ENCODE measurements around the gene MARS2.
"Not testable (repeated sequence)": the region's sequence is repeated elsewhere in the genome, so short reads cannot be mapped to it uniquely, and the experiment has no call there.

MARS2 gene

DNA sequence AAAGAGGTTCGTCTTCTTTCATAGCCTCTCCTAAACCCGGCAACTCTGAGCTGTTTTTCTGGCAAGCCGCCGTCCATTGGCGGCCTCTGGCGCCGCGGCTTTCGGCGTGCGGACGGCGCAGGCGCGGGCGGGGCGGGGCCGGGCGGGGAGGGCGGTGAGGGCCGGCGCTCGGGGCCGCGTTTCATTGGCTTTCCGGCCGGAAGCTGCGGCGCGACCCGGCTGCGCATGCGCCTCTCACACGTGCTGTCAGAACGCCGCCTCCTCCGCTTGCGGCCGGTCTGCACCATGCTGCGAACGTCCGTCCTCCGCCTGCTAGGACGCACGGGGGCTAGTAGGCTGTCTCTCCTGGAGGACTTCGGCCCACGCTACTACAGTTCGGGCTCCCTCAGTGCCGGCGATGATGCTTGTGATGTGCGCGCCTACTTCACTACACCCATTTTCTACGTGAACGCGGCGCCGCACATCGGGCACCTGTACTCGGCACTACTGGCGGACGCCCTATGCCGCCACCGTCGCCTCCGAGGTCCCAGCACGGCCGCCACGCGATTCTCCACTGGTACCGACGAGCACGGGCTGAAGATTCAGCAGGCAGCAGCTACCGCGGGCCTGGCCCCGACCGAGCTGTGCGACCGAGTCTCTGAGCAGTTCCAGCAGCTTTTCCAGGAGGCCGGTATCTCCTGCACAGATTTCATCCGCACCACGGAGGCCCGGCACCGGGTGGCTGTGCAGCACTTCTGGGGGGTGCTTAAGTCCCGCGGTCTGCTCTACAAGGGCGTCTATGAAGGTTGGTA is at the start of gene MARS2:
MARS2 (plus strand) TSS at position 249 of the 791 bp plus-strand sequence; CDS start at position 286, 37 bp downstream.
- DNase-seq, result peak; percentile 95

DNA sequence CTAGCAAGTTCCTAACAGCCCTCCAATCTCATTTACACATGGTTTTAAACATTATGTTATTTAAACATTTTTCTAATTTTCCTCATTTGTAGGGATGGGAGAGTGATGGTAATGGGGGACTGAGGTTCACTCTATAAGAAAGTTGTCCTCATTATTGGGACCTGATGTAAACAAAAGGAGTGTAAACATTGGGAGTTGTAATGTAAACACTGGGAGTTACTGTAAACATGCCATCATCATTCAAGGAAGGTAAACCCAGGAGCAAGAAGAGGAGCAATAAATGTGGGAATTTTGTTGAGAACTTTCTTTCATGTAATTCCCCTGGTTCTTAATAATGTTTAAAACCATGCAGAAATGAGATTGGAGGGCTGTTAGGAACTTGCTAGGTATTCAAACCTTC is 47.6 kb upstream of the MARS2 start:
- no peak for DNase-seq

- DNase-seq, result no peak
Measured at GRCh38 chr2:197661626-197662025, 43.5 kb upstream of the MARS2 start.

- no peak for DNase-seq
Measured at GRCh38 chr2:197666277-197666676, 38.9 kb upstream of the MARS2 start.

DNA sequence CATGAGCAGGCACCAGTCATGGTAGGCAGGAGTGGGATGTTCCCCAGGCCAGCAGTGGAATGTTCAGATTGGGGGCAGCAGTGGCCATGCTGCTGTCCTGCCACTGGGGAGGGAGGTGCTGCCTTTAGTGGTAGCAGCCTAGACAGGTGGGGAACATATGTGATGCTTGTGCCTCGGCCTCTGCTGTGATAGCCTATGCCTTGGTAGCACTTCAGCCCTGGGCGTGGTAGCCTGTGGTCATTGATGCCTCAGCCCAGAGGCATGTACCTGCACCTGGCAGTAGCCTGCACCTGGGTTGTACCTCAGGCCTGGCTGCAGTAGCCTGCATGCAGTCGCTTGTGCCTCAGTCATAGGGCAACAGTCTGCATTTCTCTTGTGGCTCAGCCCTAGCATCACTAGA is 36.9 kb upstream of the MARS2 start:
- DNase-seq, result no peak

DNA sequence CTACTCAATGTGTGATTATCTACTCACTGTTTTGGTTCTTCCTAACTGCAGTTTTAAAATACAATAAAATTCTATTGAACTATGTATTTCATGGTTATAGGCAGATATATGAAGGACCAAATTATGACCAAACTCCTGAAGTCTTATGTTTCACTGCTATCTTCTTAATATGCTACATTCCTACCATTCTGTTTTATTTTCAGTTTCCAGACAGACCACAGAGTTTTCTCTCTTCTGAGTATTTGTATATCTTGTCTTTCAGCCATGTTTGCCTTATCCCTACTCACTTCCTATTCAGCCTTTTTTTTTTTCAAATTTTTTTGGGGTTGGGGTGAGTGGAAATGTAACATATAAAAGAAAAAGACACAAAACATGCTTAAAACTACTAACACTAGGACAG is 36.1 kb upstream of the MARS2 start:
- DNase-seq, result no peak

DNA sequence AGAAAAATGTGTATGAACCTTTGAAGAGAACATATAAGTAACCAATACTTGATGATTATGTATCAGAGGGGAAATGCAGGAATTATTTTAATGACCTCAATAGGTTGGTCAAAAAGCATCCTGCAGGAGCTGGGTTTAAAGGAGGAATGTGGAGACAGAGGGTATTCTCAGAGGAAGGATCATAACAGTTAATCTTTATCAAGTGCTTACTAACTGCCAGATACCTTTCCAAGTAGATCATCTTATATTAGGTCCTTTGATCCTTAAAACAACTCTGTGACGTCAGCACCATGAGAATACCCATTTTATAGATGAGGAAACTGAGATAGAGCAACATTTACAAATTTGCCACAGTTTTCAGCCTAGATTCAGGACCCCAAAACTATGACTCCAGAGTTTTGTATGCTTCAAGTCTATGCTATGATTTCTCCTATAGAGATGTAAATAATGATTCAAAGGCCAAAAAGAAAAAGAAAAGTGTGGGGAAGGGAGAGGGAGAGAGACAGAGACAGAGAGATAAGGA is 32.7 kb upstream of the MARS2 start:
- DNase-seq, result no peak

DNA sequence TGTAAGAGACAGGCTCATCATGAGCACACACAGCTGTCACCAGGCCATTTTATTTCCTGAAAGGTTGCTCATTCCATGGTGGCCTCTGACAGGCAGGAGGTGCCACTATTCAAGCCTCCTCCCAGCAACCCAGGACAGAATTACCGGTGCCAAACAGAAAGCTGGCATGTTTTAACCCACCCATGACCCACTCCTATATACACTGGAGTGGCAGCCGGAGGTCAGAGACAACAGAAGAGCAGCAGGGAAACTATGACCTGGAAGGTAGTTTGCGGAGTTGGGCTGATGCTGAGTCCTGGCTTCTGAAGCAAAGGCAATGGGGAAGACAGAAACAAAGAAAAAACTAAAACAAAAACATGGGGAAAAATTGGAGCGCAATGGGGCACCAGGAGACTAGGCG is 32.1 kb upstream of the MARS2 start:
- DNase-seq, result no peak

GRCh38 chr2:197673606-197674005 is 31.6 kb upstream of the MARS2 start:
- no peak for DNase-seq

DNA sequence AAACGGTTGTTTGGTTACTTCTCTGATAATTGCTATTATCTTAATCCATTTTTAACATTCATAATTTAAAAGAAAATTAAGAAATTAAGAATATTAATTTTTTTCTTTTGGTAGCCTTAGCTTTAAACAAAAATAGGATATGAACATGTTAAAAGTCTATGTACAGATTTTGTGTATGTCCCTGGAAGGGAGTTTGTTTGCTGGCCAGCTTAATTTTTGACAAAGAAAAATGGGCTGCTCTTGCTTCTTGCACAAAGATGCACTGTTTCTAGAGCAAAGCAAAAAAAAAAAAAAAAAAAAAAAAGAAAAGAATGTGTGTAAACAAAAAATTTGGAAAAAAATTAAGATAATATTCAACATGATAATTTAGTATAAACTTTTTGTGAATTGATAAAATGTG is 31.1 kb upstream of the MARS2 start:
- DNase-seq, result no peak

GRCh38 chr2:197674591-197674990 is 30.6 kb upstream of the MARS2 start:
- no peak for DNase-seq

GRCh38 chr2:197675246-197675645 is 29.9 kb upstream of the MARS2 start, which contains the start of gene RFTN2:
Gene RFTN2, minus strand, starts transcription at chr2:197675587. Its CDS starts 129 bp downstream, at chr2:197675458.
- DNase-seq, result no peak

DNA sequence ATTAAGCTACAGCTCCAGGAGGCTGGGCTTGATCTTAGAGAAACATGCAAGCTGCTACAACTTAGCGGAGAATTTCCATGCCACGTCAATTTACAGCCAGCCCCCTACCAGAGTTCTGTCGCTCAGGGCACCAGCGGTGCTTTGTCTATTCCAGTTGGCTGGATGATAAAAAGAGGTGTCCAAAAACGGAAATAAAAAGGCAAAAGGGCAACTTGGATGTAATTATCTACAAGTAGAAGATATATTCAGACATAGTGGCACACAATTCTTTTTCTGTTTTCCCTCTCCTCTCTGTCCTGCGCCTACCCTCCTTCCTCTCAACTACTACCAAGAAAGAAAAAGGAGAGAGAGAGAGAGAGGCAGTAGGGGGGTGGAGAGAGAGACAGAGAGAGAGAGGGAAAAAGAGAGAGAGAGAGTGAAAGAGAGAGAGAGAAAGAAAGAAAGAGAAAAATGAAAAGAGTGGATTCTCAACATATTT is 29.4 kb upstream of the MARS2 start:
- no peak for DNase-seq

DNA sequence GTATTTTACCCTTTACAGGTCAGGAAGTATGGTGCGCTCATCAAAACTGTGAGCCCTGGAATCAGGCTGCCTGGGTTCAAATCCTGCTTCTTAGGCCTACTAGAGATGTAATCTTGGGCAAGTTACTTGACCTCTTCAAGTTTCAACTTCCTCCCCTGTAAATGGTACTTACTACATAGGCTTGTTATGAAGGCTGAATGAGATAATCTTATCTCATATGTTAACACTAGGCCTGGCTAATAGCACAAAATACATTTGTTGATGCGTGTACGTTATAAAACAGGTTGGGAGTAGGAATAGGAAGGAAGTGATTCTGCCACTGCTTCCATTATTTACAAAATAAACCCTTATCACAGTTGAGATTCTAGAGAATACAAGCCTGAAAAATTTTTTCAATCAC is 28.1 kb upstream of the MARS2 start:
- no peak for DNase-seq

- DNase-seq, result no peak
Measured at GRCh38 chr2:197677483-197677882, 27.7 kb upstream of the MARS2 start.

DNA sequence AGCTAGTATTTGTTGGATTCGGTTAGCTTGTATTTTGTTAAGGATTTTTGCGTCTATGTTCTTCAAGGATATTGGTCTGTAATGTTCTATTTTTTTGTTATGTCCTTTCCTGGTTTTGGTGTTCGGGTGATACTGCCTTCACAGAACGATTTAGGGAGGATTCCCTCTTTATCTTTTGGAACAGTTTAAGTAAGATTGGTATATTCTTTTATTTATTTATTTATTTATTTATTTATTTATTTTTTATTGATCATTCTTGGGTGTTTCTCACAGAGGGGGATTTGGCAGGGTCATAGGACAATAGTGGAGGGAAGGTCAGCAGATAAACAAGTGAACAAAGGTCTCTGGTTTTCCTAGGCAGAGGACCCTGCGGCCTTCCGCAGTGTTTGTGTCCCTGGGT is 10.0 kb upstream of the MARS2 start:
- not testable (repeated sequence) for DNase-seq

GRCh38 chr2:197695971-197696370 is 9.2 kb upstream of the MARS2 start:
- not testable (repeated sequence) for DNase-seq

GRCh38 chr2:197696571-197696970 is 8.6 kb upstream of the MARS2 start:
- not testable (repeated sequence) for DNase-seq

- not testable (repeated sequence) for DNase-seq
Measured at GRCh38 chr2:197699724-197700123, 5.4 kb upstream of the MARS2 start.

- DNase-seq, result no peak
Measured at GRCh38 chr2:197700960-197701359, 4.2 kb upstream of the MARS2 start.

- DNase-seq, result no peak
Measured at GRCh38 chr2:197704434-197705120, 592 bp upstream of the MARS2 start.

- DNase-seq, result peak; percentile 39
Measured at GRCh38 chr2:197705912-197706838, 1.0 kb downstream of the MARS2 start.

DNA sequence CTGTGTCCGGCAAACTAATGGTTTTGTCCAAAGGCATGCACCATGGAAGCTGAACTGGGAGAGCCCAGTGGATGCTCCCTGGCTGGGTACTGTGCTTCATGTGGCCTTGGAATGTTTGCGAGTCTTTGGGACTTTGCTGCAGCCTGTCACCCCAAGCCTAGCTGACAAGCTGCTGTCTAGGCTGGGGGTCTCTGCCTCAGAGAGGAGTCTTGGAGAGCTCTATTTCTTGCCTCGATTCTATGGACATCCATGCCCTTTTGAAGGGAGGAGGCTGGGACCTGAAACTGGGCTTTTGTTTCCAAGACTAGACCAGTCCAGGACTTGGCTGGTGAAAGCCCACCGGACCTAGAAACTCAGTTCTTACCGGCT is 1.7 kb downstream of the MARS2 start:
- DNase-seq, result no peak

Data from inflammatory macrophage treated with lipopolysaccharide for 4 hours (primary cell).